K562 (cell line): ENCODE data around the gene MSH3. TPM values are rescaled to one million over a fixed set of nuclear protein-coding genes. Genes with fewer than 3 reads are reported as not detected.
"Not testable (repeated sequence)": the region's sequence is repeated elsewhere in the genome, so short reads cannot be mapped to it uniquely, and the experiment has no call there.

Experiments
- ATAC-seq: fragments of 200-7000 bp; cut with Tn5 transposase; 3 replicates; pipeline ENCODE4 v1.9.1; 2020; ENCODE audit warnings: moderate library complexity
- BruUV-seq: library from RNA; stranded (reverse); fragments of 400-500 nt; replicated peaks from 2 replicates; lab custom pipeline; 2021; lab: Mats Ljungman, UMichigan
- CTCF ChIA-PET: fragments of 300-600 bp; formaldehyde crosslinking; extraction: SDS; loops from one replicate; lab custom pipeline; 2021; ENCODE audit warnings: low intra/inter-chr PET ratio; lab: Yijun Ruan, JAX
- POLR2A ChIA-PET: fragments of 300-600, 350-650 bp; sonication (Branson Sonifier 250); formaldehyde crosslinking; extraction: SDS; loops from one replicate; lab custom pipeline; 2021; ENCODE audit warnings: antibody characterized with exemption, inconsistent platforms; lab: Yijun Ruan, JAX
- DNase-seq, 4 experiments: peaks; one replicate each; pipeline versions ENCODE4 v3.0.0 to v3.0.0-alpha.2; 2011 to 2018; ENCODE audit warnings: low spot score in 3 of 4, mixed read lengths in 3 of 4; ENCODE audit errors: extremely low read depth in 1 of 4
- FAIRE-seq: peaks from 2 replicates; lab custom pipeline; 2011; peaks lifted over from hg19 to GRCh38; lab: Jason Lieb, UNC
- H2AFZ ChIP-seq: 2 replicates; pipeline ENCODE4 v1.6.0; 2011; ENCODE audit warnings: low read depth, low read length, control low read depth, inconsistent platforms
- H3K27ac ChIP-seq: fragments of 200-600 bp; 3 replicates; pipeline ENCODE4 v1.8.0; 2011; ENCODE audit warnings: low read depth, mild to moderate bottlenecking, control low read depth, inconsistent platforms, low read length, moderate library complexity, mixed read lengths; ENCODE audit errors: extremely low read depth
- H3K27me3 ChIP-seq, 2 experiments: fragments of 300-600 bp in 1 of 2; 2 replicates in 1 of 2; 3 replicates in 1 of 2; pipeline versions ENCODE4 v1.6.0 to v1.8.0; 2011; ENCODE audit warnings: inconsistent platforms in 2 of 2, low read length in 2 of 2, mild to moderate bottlenecking in 1 of 2, mixed read lengths in 1 of 2, moderate library complexity in 1 of 2; ENCODE audit not compliant: control insufficient read depth in 2 of 2, insufficient read depth in 2 of 2
- H3K36me3 ChIP-seq: fragments of 300-600 bp; 3 replicates; pipeline ENCODE4 v1.8.0; 2011; ENCODE audit warnings: mild to moderate bottlenecking, low read length, inconsistent platforms; ENCODE audit not compliant: control insufficient read depth, insufficient read depth
- H3K4me1 ChIP-seq, 2 experiments: fragments of 200-600 bp in 1 of 2; replicated peaks in 1 of 2; 2 replicates in 1 of 2; 3 replicates in 1 of 2; pipeline versions ENCODE4 v1.5.1 to v1.8.0; 2011; ENCODE audit warnings: inconsistent platforms in 2 of 2, low read length in 2 of 2, mild to moderate bottlenecking in 1 of 2, mixed read lengths in 1 of 2, moderate library complexity in 1 of 2; ENCODE audit not compliant: control insufficient read depth in 2 of 2, insufficient read depth in 2 of 2
- H3K4me2 ChIP-seq: 2 replicates; pipeline ENCODE4 v1.6.1; 2011; ENCODE audit warnings: low read length, control low read depth, inconsistent platforms, mixed read lengths; ENCODE audit not compliant: insufficient read depth
- H3K4me3 ChIP-seq: fragments of 200-600 bp; sonication (generic), shearing (Covaris generic); 2 replicates; pipeline ENCODE4 v1.5.1; 2016; ENCODE audit warnings: control low read depth, inconsistent platforms
- H3K79me2 ChIP-seq: fragments of 200-600 bp; 3 replicates; pipeline ENCODE4 v1.8.0; 2011; ENCODE audit warnings: low read length, inconsistent platforms; ENCODE audit not compliant: control insufficient read depth, insufficient read depth
- H3K9ac ChIP-seq, 2 experiments: 2 replicates each; pipeline versions ENCODE4 v1.6.0 to v1.6.1; 2011; ENCODE audit warnings: low read depth in 2 of 2, low read length in 2 of 2, control low read depth in 1 of 2, inconsistent platforms in 1 of 2, mild to moderate bottlenecking in 1 of 2, mixed read lengths in 1 of 2; ENCODE audit not compliant: insufficient read depth in 1 of 2
- H3K9me1 ChIP-seq: one replicate; pipeline ENCODE4 v1.6.0; 2011; ENCODE audit warnings: inconsistent platforms, mild to moderate bottlenecking, low read length, moderate library complexity; ENCODE audit not compliant: control insufficient read depth, insufficient read depth
- H3K9me3 ChIP-seq: replicated peaks from 2 replicates; pipeline ENCODE4 v1.5.1; 2011; ENCODE audit warnings: low read depth, low read length, inconsistent platforms; ENCODE audit not compliant: control insufficient read depth, insufficient read depth
- H4K20me1 ChIP-seq: replicated peaks from 2 replicates; pipeline ENCODE4 v1.6.1; 2011; ENCODE audit warnings: low read length, inconsistent platforms, mixed read lengths; ENCODE audit not compliant: control insufficient read depth, insufficient read depth
- CHAMP1 ChIP-seq: fragments of 450-650 bp; IDR thresholded peaks from 2 replicates; pipeline ENCODE4 v1.6.1; 2016; ENCODE audit warnings: mild to moderate bottlenecking
- PPARD ChIP-seq: fragments of 250-450 bp; sonication (Bioruptor Pico); IDR thresholded peaks from 2 replicates; pipeline ENCODE4 v1.8.0; 2022; ENCODE audit warnings: inconsistent platforms, mild to moderate bottlenecking, moderate library complexity
- RBM25 ChIP-seq: fragments of 200-400 bp; formaldehyde crosslinking; IDR thresholded peaks from 2 replicates; pipeline ENCODE4 v1.6.1; 2018; ENCODE audit warnings: low read length, low read depth, moderate library complexity; ENCODE audit not compliant: severe bottlenecking
- RFX7 ChIP-seq: fragments of 250-450 bp; sonication (Bioruptor Pico); IDR thresholded peaks from 2 replicates; pipeline ENCODE4 v1.5.1; 2021; ENCODE audit warnings: mild to moderate bottlenecking
- ZNF431 ChIP-seq: sonication (generic); formaldehyde crosslinking; IDR thresholded peaks from 2 replicates; pipeline ENCODE4 v1.8.0; 2022; ENCODE audit warnings: mild to moderate bottlenecking, missing genetic modification reagents
- WGBS: fragments of 100-300 bp; shearing (Covaris generic); methylation state at CpG from one replicate; pipeline ENCODE4 v1.1.6; 2016; ENCODE audit warnings: low coverage, mixed read lengths; ENCODE audit not compliant: insufficient coverage; ENCODE audit errors: missing lambda C conversion rate; 5-methylcytosine and 5-hydroxymethylcytosine counted together
- in situ Hi-C: fragments of 300-500 bp; cut with MboI; formaldehyde crosslinking; loops from 4 replicates; pipeline ENCODE4 v1.15.0; 2018; ENCODE audit warnings: inconsistent platforms, mixed read lengths
- intact Hi-C: fragments of 100-400 bp; cut with micrococcal nuclease; formaldehyde crosslinking; loops from 2 replicates; pipeline ENCODE4 v1.14.2; 2022
- polyA plus RNA-seq, 8 experiments: library from polyadenylated mRNA; depleted of rRNA in 4 of 8; stranded (reverse) in 5 of 8; unstranded in 3 of 8; fragments of >200 nt; fragmentation: Nextera tagmentation in 2 of 8; fragmentation: Illumina TruSeq in 1 of 8; extraction: Ambion mirVana in 2 of 8; extraction: Trizol in 1 of 8; gene quantifications; 2 replicates each; pipeline versions ENCODE4 v1.2.1 to v1.2.3, GENCODE V29; 2011 to 2014; ENCODE audit warnings: inconsistent platforms in 1 of 8, missing spikeins in 1 of 8
- total RNA-seq, 7 experiments: library from RNA; depleted of rRNA in 6 of 7; stranded (reverse); fragments of >200 nt in 6 of 7; fragmentation: Illumina TruSeq in 2 of 7; extraction: Trizol in 2 of 7; gene quantifications; 2 replicates each; pipeline versions ENCODE4 v1.2.1 to v1.2.3, GENCODE V29; 2011 to 2021; ENCODE audit warnings: low replicate concordance in 1 of 7

MSH3 gene
- total and polyA plus RNA-seq, 9 of the 15 experiments (the other 6 are each of a cell fraction or from before 2014, with no cell fraction given) = 3.9 to 17.2 (median 13.2) TPM

GRCh38 chr5:80784451-80784850 is 130.0 kb downstream of the MSH3 start (continued):
- no peak for TF ChIP-seq ZNF431 (CRISPR knock-in tag)
- TF ChIP-seq CHAMP1 = no peak
- TF ChIP-seq RBM25 = no peak
- no peak for TF ChIP-seq RFX7 (CRISPR knock-in tag)
- no peak for TF ChIP-seq PPARD (CRISPR knock-in tag)

- ATAC-seq, H3K4me3 ChIP-seq, H3K4me2 ChIP-seq, H3K9me3 ChIP-seq, H3K27ac ChIP-seq, CTCF ChIA-PET, intact Hi-C loops, DNase-seq, in situ Hi-C loops, POLR2A ChIA-PET, H3K27me3 ChIP-seq, FAIRE-seq, H3K9me1 ChIP-seq, H4K20me1 ChIP-seq, H3K4me1 ChIP-seq, H3K79me2 ChIP-seq, H2AFZ ChIP-seq, H3K9ac ChIP-seq, BruUV-seq: not testable (repeated sequence)
- WGBS = 86% methylated on average over 6 of the region's 7 CpGs
- peaks cover 18% of the 10 kb centered on the region; the same call in 1 of the 3 replicates for H3K36me3 ChIP-seq
Measured at GRCh38 chr5:80789319-80790016, 135.0 kb downstream of the MSH3 start.
